OCI-LY7 (cell line): ENCODE data around the gene IGDCC3. TPM values are rescaled to one million over a fixed set of nuclear protein-coding genes. Genes with fewer than 3 reads are reported as not detected.

Experiments used
- BruUV-seq: library from RNA; stranded (reverse); fragments of 400-500 nt; replicated peaks from 2 replicates; lab custom pipeline; 2021; lab: Mats Ljungman, UMichigan
- CTCF ChIA-PET: fragments of 300-600 bp; sonication (Branson Sonifier 250); formaldehyde crosslinking; loops from one replicate; lab custom pipeline; 2022; ENCODE audit warnings: antibody characterized with exemption; ENCODE audit not compliant: unreplicated experiment; lab: Charles Lee
- POLR2A ChIA-PET: fragments of 300-600 bp; sonication (Branson Sonifier 250); formaldehyde crosslinking; loops from one replicate; lab custom pipeline; 2022; ENCODE audit warnings: antibody characterized with exemption; lab: Charles Lee
- DNase-seq: peaks from one replicate; pipeline ENCODE4 v3.0.0-alpha.2; 2015; ENCODE audit warnings: low spot score
- H2AFZ ChIP-seq: fragments of 200-600 bp; sonication (generic), shearing (Covaris generic); 2 replicates; pipeline ENCODE4 v1.6.1; 2014; ENCODE audit warnings: mild to moderate bottlenecking, antibody characterized with exemption, low read length, moderate library complexity
- H3K27ac ChIP-seq: fragments of 200-600 bp; sonication (generic); 2 replicates; pipeline ENCODE4 v1.5.1; 2014; ENCODE audit warnings: mixed run types, low read depth, mild to moderate bottlenecking, moderate library complexity, low read length, inconsistent platforms; ENCODE audit not compliant: poor library complexity, severe bottlenecking
- H3K36me3 ChIP-seq: fragments of 200-600 bp; sonication (generic); 2 replicates; pipeline ENCODE4 v1.6.1; 2014; ENCODE audit warnings: mild to moderate bottlenecking, antibody characterized with exemption, low read length, moderate library complexity, mixed read lengths; ENCODE audit not compliant: insufficient read depth
- H3K4me1 ChIP-seq: fragments of 200-600 bp; sonication (generic); 2 replicates; pipeline ENCODE4 v1.5.1; 2014; ENCODE audit warnings: mild to moderate bottlenecking, low read length; ENCODE audit not compliant: insufficient read depth, poor library complexity, severe bottlenecking
- H3K4me2 ChIP-seq: fragments of 200-600 bp; sonication (generic); 2 replicates; pipeline ENCODE4 v1.6.1; 2014; ENCODE audit warnings: mild to moderate bottlenecking, low read length
- H3K4me3 ChIP-seq: fragments of 200-600 bp; sonication (generic); 2 replicates; pipeline ENCODE4 v1.5.1; 2014; ENCODE audit warnings: mild to moderate bottlenecking, low read depth, low read length; ENCODE audit not compliant: poor library complexity, severe bottlenecking
- H3K79me2 ChIP-seq: fragments of 200-600 bp; sonication (generic); 2 replicates; pipeline ENCODE4 v1.6.1; 2016; ENCODE audit warnings: low read depth, mild to moderate bottlenecking, low read length, moderate library complexity, mixed read lengths; ENCODE audit not compliant: insufficient read depth
- H3K9me2 ChIP-seq: fragments of 200-600 bp; sonication (generic); 2 replicates; pipeline ENCODE4 v1.6.1; 2016; ENCODE audit warnings: mild to moderate bottlenecking, low read length, mixed read lengths; ENCODE audit not compliant: insufficient read depth
- H3K9me3 ChIP-seq: fragments of 200-600 bp; sonication (generic); 2 replicates; pipeline ENCODE4 v1.6.1; 2014; ENCODE audit warnings: mild to moderate bottlenecking, mixed run types, low read length, mixed read lengths
- H4K20me1 ChIP-seq: fragments of 200-600 bp; sonication (generic); 2 replicates; pipeline ENCODE4 v1.6.1; 2014; ENCODE audit warnings: mild to moderate bottlenecking, antibody characterized with exemption, low read length, moderate library complexity, mixed read lengths; ENCODE audit not compliant: insufficient read depth
- EZH2phosphoT487 ChIP-seq: fragments of 200-600 bp; sonication (generic); IDR thresholded peaks from 2 replicates; pipeline ENCODE4 v1.6.1; 2018; ENCODE audit warnings: low read depth, borderline replicate concordance, mild to moderate bottlenecking, mixed run types, antibody characterized with exemption, low read length, moderate library complexity, mixed read lengths
- intact Hi-C: fragments of 100-400 bp; cut with micrococcal nuclease; formaldehyde crosslinking; loops from one replicate; pipeline ENCODE4 v1.10.0; 2022; ENCODE audit not compliant: unreplicated experiment
- total RNA-seq, 2 experiments: library from RNA; depleted of rRNA in 1 of 2; stranded (reverse); fragments of >200 nt in 1 of 2; shearing (Covaris generic) in 1 of 2; gene quantifications; 2 replicates each; pipeline ENCODE4 v1.2.3, GENCODE V29; 2014 to 2022
- TF ChIP-seq, protein P1 (sequence below): fragments of 200-600 bp; sonication (generic); conservative IDR thresholded peaks from 2 replicates; pipeline ENCODE4 v1.5.1; 2014; ENCODE audit warnings: mild to moderate bottlenecking, antibody characterized with exemption, low read length, moderate library complexity, mixed read lengths

IGDCC3 gene
- total RNA-seq, 2 experiments from 2014 or later, result not detected

DNA sequence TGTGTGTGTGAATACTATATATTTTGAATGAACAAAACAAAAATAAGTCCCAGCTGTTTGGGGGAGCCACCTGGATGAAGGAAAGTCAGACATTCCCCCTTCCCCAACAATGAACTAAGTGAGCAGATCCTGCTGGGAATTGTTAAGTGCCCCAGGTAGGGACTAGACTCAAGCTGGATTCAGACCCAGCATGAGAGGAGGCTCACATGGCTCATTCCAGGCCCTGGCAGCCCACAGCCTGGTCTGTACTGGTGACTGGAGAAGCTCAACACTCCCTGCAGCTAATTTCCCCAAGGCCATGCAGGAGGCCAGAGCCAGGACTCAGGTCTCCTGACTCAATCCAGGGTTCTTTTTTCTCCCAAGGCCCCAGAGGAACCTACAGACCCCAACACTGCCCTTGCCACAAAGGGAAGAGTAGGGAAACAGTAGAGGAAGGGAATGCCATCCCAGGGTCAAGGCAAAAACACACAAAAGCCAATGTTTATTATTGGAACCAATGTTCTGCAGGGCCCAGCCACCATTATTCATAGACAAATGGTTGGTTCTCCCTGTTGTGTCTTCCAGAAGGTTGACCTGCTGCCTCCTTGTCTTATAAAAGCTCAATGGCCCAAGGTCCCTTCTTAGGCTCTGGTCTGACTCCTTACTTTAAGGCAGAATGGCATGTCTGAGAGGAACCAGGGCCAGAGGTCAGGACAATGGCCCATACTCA is 35.4 kb upstream of the IGDCC3 start:
- Histone ChIP-seq H3K4me1 (peaks cover 16% of the 10 kb centered on the region), H3K4me3 (no peak overlapping the region), H3K27ac (no peak overlapping the region), H3K4me2 (no peak overlapping the region), H3K36me3 (no peaks in the 10 kb centered on the region), H3K79me2 (no peaks in the 10 kb centered on the region), H4K20me1 (no peaks in the 10 kb centered on the region), H2AFZ (no peak overlapping the region), H3K9me2 (no peaks in the 10 kb centered on the region), H3K9me3 (no peaks in the 10 kb centered on the region)
- BruUV-seq, result no TSS peak
- TF ChIP-seq, protein P1, sequence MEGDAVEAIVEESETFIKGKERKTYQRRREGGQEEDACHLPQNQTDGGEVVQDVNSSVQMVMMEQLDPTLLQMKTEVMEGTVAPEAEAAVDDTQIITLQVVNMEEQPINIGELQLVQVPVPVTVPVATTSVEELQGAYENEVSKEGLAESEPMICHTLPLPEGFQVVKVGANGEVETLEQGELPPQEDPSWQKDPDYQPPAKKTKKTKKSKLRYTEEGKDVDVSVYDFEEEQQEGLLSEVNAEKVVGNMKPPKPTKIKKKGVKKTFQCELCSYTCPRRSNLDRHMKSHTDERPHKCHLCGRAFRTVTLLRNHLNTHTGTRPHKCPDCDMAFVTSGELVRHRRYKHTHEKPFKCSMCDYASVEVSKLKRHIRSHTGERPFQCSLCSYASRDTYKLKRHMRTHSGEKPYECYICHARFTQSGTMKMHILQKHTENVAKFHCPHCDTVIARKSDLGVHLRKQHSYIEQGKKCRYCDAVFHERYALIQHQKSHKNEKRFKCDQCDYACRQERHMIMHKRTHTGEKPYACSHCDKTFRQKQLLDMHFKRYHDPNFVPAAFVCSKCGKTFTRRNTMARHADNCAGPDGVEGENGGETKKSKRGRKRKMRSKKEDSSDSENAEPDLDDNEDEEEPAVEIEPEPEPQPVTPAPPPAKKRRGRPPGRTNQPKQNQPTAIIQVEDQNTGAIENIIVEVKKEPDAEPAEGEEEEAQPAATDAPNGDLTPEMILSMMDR, result no peak
- no peak for TF ChIP-seq EZH2phosphoT487
- ChIA-PET POLR2A (interaction anchor here (0.5 to 0.6 kb wide), 2 partner anchors 167 to 406 kb away, joined by 3 to 4 read pairs; no protein-coding TSS in a partner anchor), CTCF (no interaction called here)
- DNase-seq, result no peak
- intact Hi-C loops, result no loop called here

DNA sequence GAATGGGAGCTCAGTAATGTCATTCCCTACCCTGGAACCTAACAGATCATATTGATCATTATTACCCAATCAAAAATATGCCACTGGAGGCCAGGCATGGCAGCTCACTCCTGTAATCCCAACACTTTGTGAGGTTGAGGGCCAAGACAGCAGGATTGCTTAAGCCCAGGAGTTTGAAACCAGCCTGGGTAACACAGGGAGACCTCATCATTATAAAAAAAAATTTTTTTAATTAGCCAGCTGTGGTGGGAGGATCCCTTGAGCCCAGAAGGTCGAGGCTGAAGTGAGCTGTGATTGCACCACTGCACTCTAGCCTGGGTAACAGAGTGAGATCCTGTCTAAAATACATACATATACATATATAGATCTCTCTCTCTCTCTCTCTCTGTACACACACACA is 34.8 kb upstream of the IGDCC3 start:
- TF ChIP-seq EZH2phosphoT487, result no peak
- no peak overlapping the region for H3K27ac ChIP-seq
- no peaks in the 10 kb centered on the region for H3K36me3 ChIP-seq
- H2AFZ ChIP-seq, result no peak overlapping the region
- no peak for DNase-seq
- H3K79me2 ChIP-seq, result no peaks in the 10 kb centered on the region
- intact Hi-C loops, result loop anchor here (1.0 kb wide), 1 partner anchor 15 kb away; no protein-coding TSS in a partner anchor
- no peak overlapping the region for H3K4me3 ChIP-seq
- H3K4me2 ChIP-seq, result no peak overlapping the region
- no TSS peak for BruUV-seq
- ChIA-PET POLR2A (interaction anchor here (0.6 kb wide), 2 partner anchors 48 to 168 kb away, joined by 3 to 4 read pairs; no protein-coding TSS in a partner anchor), CTCF (no interaction called here)
- H3K4me1 ChIP-seq, result peaks cover 16% of the 10 kb centered on the region
- H4K20me1 ChIP-seq, result no peaks in the 10 kb centered on the region
- no peaks in the 10 kb centered on the region for H3K9me2 ChIP-seq
- H3K9me3 ChIP-seq, result no peaks in the 10 kb centered on the region

DNA sequence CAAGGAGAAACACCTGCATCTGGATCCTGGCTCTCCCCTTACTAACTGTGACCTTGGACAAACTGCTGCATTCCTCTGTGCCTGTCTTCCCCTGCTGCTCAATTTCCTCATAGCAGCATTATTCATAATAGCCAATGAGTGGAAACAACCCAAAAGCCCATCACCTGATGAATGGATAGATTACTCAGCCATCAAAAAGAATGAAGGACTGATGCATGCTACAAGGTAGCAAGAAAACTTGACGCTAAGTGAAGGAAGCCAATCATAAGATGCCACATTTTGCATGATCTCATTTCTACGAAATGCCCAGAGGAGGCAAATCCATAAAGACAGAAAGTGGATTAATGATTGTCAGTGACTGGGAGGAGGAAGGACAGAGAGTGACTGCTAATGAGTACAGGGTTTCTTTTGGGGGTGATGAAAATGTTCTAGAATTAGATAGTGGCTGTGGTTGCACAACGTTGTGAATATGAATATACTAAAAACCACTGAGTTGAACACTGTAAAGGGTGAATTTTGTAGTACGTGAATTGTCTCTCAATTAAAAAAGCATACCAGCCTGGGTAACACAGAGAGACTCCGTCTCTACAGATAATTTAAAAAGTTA is 33.8 kb upstream of the IGDCC3 start:
- intact Hi-C loops, result loop anchor here (1.0 kb wide), 1 partner anchor 16 kb away; no protein-coding TSS in a partner anchor
- H3K4me3 ChIP-seq, result no peak overlapping the region
- TF ChIP-seq, protein P1, result no peak
- no peak for TF ChIP-seq EZH2phosphoT487
- POLR2A ChIA-PET, result interaction anchor here (0.6 kb wide), 1 partner anchor 47 kb away, joined by 3 read pairs; no protein-coding TSS in a partner anchor
- CTCF ChIA-PET, result no interaction called here
- peaks cover 16% of the 10 kb centered on the region for H3K4me1 ChIP-seq
- DNase-seq, result no peak
- H4K20me1 ChIP-seq, result no peaks in the 10 kb centered on the region
- H3K79me2 ChIP-seq, result no peaks in the 10 kb centered on the region
- no peaks in the 10 kb centered on the region for H3K9me3 ChIP-seq
- no TSS peak for BruUV-seq
- no peaks in the 10 kb centered on the region for H3K36me3 ChIP-seq
- H3K27ac ChIP-seq, result no peak overlapping the region
- no peak overlapping the region for H3K4me2 ChIP-seq
- no peaks in the 10 kb centered on the region for H3K9me2 ChIP-seq
- H2AFZ ChIP-seq, result no peak overlapping the region
